ENCODE results near the gene KCNQ1.

The KCNQ1 gene

GRCh38 chr11:2792381-2793250 lies 347.8 kb downstream of the KCNQ1 start:
- no peak for FAIRE-seq

DNA sequence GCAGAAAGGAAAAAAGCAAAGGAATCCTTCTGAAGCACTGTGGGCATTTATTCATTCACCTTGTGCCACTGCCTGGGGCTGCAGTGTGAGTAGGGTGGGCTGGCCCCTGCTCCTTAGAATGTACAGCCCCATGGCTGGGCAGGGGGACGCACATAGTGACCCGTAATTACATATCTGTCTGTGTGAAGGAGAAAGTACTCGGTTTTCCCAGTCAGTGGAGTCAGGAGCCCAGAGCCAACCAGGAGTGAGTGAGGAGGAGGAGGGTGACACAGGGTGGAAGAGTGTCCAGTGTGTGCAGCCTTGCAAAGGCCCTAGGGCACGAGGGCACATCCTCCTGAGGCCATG lies 348.9 kb downstream of the KCNQ1 start:
- FAIRE-seq, result no peak

- FAIRE-seq, result no peak
These were observed 349.5 kb downstream of the KCNQ1 start for GRCh38 chr11:2794046-2794967.

DNA sequence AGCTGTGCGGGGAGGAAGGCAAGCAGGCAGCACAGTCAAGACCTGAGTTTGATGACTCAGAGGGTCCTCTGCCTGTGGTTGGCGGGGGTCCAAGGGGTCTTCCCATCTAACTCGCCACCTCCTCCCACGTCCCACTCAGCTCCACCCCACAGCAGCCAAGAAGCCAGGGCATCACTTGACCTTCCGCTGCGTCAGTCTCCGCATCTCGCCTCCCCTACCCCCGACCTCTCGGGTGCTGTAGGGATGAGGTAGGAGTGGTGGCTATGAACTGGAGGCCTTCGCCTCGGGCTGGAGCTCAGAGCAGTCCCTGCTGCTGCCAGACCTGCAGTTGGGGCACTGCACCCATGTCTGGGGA lies 350.1 kb downstream of the KCNQ1 start:
- FAIRE-seq, result no peak

- FAIRE-seq, result no peak
These were observed 350.7 kb downstream of the KCNQ1 start for GRCh38 chr11:2795491-2795991.

DNA sequence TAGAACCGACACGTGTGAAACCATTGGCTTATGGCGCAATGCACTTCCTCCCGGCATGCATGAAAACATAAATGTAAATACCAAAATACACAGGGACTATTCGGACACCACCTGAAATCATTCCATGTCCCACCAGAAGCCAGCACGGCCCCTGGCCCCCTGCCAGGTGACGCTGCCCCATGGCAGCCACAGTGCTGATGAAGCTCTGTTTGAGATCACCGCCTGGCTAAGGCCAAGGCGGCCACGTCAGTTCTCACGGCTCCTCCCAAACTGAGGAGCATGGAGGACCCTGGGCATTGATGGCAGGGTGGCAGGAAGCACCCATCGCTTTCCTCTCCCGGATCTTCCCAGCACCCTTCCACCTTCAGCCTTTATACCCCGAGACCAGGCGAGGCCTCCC lies 351.3 kb downstream of the KCNQ1 start:
- FAIRE-seq, result no peak

- no peak for FAIRE-seq
These were observed 351.8 kb downstream of the KCNQ1 start for GRCh38 chr11:2796508-2797113.

- no peak for FAIRE-seq
These were observed 352.4 kb downstream of the KCNQ1 start for GRCh38 chr11:2797121-2797711.

- no peak for FAIRE-seq
These were observed 353.0 kb downstream of the KCNQ1 start for GRCh38 chr11:2797741-2798361.

GRCh38 chr11:2798951-2799761 lies 354.3 kb downstream of the KCNQ1 start:
- FAIRE-seq, result no peak

DNA sequence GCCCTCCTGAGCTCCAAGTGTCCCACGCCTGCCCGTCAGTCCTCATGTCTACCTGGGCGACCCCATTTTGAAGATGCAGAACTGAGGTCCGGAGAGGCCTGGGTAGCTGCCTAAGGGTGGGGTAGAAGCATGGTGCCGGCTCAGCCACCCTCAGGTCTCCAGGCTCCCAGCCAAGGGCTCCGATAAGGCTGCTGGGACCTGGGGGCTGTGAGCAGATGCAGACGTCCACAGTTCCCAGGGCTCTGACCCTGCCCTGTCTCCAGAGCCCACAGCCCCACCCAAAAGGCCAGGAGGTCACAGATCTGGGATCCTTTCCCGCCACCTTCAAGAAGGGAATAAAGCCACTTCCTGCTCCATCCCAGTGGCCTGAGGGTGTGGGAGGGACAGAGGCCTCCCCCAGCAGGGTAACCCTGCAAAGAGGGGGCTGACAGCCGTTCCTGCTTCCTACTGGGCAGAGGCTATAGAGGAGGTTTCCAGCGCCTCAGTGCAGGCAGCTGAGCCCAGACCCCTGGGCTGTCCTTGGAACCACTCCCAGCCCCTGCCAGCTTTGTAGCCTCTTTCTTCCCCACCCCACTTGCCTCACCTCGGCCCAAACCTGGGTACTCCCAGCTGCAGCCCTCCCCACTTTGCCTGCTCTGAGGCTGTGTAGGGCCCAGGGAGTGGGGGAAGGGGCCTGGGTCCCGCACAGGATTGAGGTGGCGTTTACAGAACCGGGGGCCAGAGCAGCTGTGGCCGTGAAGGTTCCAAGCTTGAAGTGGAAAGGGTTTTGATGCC lies 355.3 kb downstream of the KCNQ1 start:
- no peak for FAIRE-seq

DNA sequence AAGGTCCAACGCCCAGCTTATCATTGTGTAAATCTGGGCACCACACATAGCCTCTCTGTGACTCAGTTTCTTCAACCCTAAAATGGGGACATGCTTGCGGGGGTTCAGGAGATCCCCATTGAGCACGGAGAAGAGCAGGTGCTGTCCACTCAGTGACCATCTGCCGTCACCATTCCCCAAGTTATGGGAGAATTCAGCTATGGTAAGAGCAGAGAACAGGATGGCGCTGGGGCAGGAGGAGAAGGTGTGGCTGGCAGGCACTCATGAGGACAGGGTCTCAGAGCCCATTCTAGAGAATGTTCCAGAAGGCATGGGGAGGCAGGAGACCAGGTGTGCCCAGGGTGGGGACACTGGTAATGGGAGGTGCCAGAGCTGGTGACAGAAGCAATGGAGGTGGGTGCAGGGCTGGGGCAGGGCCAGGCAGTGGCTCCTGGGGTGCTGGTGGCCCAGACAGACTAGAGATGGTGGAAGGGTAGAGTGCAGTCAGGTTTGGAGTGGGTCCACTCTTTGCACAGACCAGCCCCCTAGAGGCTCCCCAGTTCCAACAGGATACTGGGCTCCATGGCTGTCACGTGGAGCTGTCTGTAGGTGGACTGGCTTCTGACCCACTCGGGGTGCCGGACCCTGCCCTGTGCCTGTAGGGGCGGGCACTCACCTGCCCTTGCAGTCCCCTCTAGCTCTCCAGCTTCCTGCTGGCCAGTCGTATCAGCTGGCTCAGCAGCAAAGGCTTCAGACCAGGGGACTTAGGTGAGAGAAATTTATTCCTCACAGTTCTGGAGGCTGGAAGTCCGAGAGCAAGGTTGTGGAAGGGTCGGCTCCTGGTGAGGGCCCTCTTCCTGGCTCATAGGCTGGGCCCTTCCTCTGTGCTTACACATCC lies 356.1 kb downstream of the KCNQ1 start:
- no peak for FAIRE-seq

GRCh38 chr11:2801711-2802388 lies 357.0 kb downstream of the KCNQ1 start:
- FAIRE-seq, result no peak

- no peak for FAIRE-seq
These were observed 357.8 kb downstream of the KCNQ1 start for GRCh38 chr11:2802389-2803185.

DNA sequence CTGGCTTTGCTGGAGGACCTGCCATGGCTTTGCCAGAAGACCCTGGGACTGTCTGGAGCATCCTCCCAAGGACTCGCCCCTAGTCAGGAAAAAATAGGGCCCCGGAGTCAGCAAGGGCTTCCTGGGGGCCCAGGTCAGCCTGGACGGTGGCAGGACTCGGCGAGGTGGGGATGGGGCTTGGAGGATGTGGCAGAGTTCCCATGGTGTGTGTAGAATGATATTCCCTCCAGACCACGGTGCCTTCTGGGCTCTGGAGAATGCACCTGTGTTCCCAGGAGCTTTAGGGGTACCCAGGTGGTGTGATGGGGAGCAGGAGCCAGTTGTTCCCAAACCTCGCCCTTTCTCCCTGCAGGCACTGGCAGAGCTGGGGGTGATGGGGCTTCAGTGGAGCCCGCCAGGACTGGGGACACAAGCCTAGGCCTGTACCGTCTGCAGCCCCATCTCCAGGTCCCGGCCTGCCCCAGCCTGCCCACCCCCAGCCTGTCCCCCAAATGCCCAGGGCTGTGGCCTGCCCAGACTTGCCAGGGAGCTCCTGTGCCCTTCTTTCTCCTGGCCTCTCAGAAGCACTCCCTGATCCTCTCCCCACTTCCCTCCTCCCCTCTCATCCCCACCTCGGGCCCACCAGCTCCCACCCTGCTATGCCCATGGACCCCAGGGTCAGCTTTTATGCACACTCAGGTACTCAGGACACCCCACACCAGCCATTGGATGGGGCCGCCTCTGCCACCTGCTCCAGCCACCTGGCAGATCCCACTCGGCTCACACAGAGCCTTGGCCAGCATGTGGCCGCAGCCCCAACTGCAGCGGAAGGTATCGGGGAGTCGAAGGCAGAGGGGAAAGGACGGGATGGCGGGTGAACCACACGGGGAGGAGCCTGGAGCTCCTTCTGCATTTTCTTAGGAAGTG lies 358.6 kb downstream of the KCNQ1 start:
- FAIRE-seq, result no peak

DNA sequence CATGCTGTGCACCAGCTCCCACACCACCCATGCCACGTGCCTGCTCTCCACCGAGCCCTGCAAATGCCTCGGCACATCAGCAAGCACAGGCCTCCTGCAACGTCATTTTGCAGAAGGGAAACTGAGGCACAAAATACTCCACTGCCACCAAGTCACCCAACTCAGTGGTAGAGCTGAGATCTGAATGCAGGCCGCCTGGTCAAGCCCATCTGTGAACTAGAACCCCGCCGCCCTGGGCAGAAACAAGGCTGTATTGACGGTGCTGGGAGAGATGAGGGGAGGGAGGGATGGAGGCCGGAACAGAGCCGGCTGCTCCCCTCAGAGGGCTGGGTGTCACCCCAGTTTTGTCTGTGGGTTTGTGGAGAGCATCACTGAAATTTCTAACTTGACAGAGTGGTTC lies 359.4 kb downstream of the KCNQ1 start:
- FAIRE-seq, result no peak

DNA sequence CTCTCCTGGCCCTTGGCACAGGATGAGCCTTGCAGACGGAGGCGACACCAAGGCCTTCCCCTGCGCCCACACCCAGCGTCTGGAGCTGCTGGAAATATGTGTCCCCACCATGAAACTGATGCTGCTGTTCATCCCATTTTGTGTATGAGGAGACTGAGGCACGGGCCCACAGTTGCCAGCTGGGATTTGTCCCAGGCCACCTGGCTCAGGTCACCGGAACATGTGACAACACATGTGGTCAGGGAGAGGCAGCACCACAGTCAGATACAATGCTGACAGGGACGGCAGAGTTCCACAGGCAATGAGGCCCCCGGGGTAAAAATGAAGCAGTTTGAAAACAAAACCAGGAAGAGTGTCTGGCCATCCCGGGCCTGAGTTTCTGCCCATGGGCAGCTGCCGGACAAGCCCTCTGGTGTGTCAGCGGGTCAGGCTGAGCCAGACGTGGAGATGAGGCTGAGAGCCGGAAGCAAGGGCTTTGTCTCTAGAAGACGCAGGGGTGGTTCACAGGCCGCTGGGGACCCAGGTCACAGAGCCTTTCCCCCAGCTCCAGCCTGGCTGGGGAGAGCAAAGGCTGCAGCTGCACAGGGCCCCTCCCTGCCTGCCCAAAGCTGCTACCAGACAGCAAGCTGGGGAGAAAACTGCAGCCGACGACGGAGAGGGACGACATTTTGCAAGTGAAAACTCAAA lies 360.0 kb downstream of the KCNQ1 start:
- FAIRE-seq, result no peak
